HepG2 (cell line): ENCODE measurements around the gene RILP. TPM values are rescaled to one million over a fixed set of nuclear protein-coding genes. Genes with fewer than 3 reads are reported as not detected.

ENCODE experiments used
- ATAD3A ChIP-seq: sonication (generic); formaldehyde crosslinking; IDR thresholded peaks from 2 replicates; pipeline ENCODE4 v1.4.0; 2020; ENCODE audit warnings: missing genetic modification reagents
- ATRX ChIP-seq: sonication (generic); formaldehyde crosslinking; IDR thresholded peaks from 2 replicates; pipeline ENCODE4 v1.4.0; 2020; ENCODE audit warnings: missing genetic modification reagents, borderline replicate concordance
- CHCHD3 ChIP-seq: sonication (generic); formaldehyde crosslinking; IDR thresholded peaks from 2 replicates; pipeline ENCODE4 v1.8.0; 2022; ENCODE audit warnings: mild to moderate bottlenecking, missing genetic modification reagents, moderate library complexity
- ELF4 ChIP-seq: sonication (generic); formaldehyde crosslinking; IDR thresholded peaks from 2 replicates; pipeline ENCODE4 v1.5.0; 2020; ENCODE audit warnings: missing genetic modification reagents, mild to moderate bottlenecking, moderate library complexity, borderline replicate concordance
- FOXA3 ChIP-seq: IDR thresholded peaks from 2 replicates; pipeline ENCODE4 v1.6.1; 2016; ENCODE audit warnings: missing genetic modification reagents, missing compliant biosample characterization
- FOXK2 ChIP-seq: fragments of 450-650 bp; IDR thresholded peaks from 2 replicates; pipeline ENCODE4 v1.6.1; 2016
- GATA4 ChIP-seq: sonication (generic); IDR thresholded peaks from 2 replicates; pipeline ENCODE4 v1.6.1; 2016; ENCODE audit warnings: antibody characterized with exemption, low read depth, borderline replicate concordance
- IRF2 ChIP-seq: IDR thresholded peaks from 2 replicates; pipeline ENCODE4 v1.6.1; 2018; ENCODE audit warnings: missing genetic modification reagents, missing compliant biosample characterization
- KLF16 ChIP-seq, 2 experiments: sonication (generic) in 1 of 2; formaldehyde crosslinking in 1 of 2; IDR thresholded peaks; 2 replicates each; pipeline versions ENCODE4 v1.6.1 to v1.8.0; 2016 to 2023; ENCODE audit warnings: missing genetic modification reagents in 2 of 2, missing compliant biosample characterization in 1 of 2
- KLF6 ChIP-seq: IDR thresholded peaks from 2 replicates; pipeline ENCODE4 v1.8.0; 2016; ENCODE audit warnings: missing biosample characterization, missing genetic modification reagents
- LRRFIP1 ChIP-seq: sonication (generic); formaldehyde crosslinking; conservative IDR thresholded peaks from 2 replicates; pipeline ENCODE4 v1.4.0; 2020; ENCODE audit warnings: missing genetic modification reagents
- MEF2D ChIP-seq: sonication (generic); formaldehyde crosslinking; IDR thresholded peaks from 2 replicates; pipeline ENCODE4 v1.5.1; 2020; ENCODE audit warnings: mild to moderate bottlenecking, missing genetic modification reagents
- MLX ChIP-seq: IDR thresholded peaks from 2 replicates; pipeline ENCODE4 v1.6.1; 2016
- NR1H2 ChIP-seq: sonication (generic); formaldehyde crosslinking; IDR thresholded peaks from 2 replicates; pipeline ENCODE4 v1.8.1; 2022; ENCODE audit warnings: low read depth, missing genetic modification reagents, borderline replicate concordance
- TBX2 ChIP-seq: sonication (generic); formaldehyde crosslinking; IDR thresholded peaks from 2 replicates; pipeline ENCODE4 v1.5.0; 2020; ENCODE audit warnings: missing genetic modification reagents, mild to moderate bottlenecking, borderline replicate concordance
- ZFP1 ChIP-seq: IDR thresholded peaks from 2 replicates; pipeline ENCODE4 v1.6.1; 2016
- ZNF333 ChIP-seq: sonication (generic); formaldehyde crosslinking; IDR thresholded peaks from 2 replicates; pipeline ENCODE4 v1.4.0; 2020; ENCODE audit warnings: mild to moderate bottlenecking, missing genetic modification reagents, borderline replicate concordance
- ZNF563 ChIP-seq: sonication (generic); formaldehyde crosslinking; IDR thresholded peaks from 2 replicates; pipeline ENCODE4 v1.8.0; 2022; ENCODE audit warnings: mild to moderate bottlenecking, moderate library complexity, missing genetic modification reagents
- ZNF674 ChIP-seq: sonication (generic); formaldehyde crosslinking; IDR thresholded peaks from 2 replicates; pipeline ENCODE4 v1.5.0; 2020; ENCODE audit warnings: low read depth, mild to moderate bottlenecking, missing genetic modification reagents
- ZNF768 ChIP-seq: sonication (generic); formaldehyde crosslinking; IDR thresholded peaks from 2 replicates; pipeline ENCODE4 v1.4.0; 2020; ENCODE audit warnings: missing genetic modification reagents
- ZSCAN31 ChIP-seq: sonication (generic); formaldehyde crosslinking; IDR thresholded peaks from 2 replicates; pipeline ENCODE4 v1.5.0; 2020; ENCODE audit warnings: low read depth, mild to moderate bottlenecking, missing genetic modification reagents
- polyA plus RNA-seq, 8 experiments: library from polyadenylated mRNA; depleted of rRNA in 3 of 8; stranded (reverse) in 7 of 8; unstranded in 1 of 8; fragments of >200 nt; fragmentation: Illumina TruSeq in 4 of 8; extraction: Trizol in 4 of 8; gene quantifications; 2 replicates each; pipeline versions ENCODE4 v1.2.1 to v1.2.3, GENCODE V29; 2011 to 2016; ENCODE audit warnings: low read depth in 4 of 8, missing spikeins in 1 of 8, mixed read lengths in 1 of 8; ENCODE audit not compliant: insufficient read depth in 1 of 8
- total RNA-seq, 5 experiments: library from RNA; depleted of rRNA; stranded (reverse); fragments of >200 nt; fragmentation: Illumina TruSeq; extraction: Trizol; gene quantifications; 2 replicates each; pipeline ENCODE4 v1.2.3, GENCODE V29; 2016; ENCODE audit warnings: low read depth in 1 of 5
- TF ChIP-seq, protein P1 (sequence below): sonication (generic); formaldehyde crosslinking; conservative IDR thresholded peaks from 2 replicates; pipeline ENCODE4 v1.4.0; 2020; ENCODE audit warnings: missing genetic modification reagents
- TF ChIP-seq, protein P2 (sequence below): IDR thresholded peaks from 2 replicates; pipeline ENCODE4 v1.6.1; 2016; ENCODE audit warnings: mild to moderate bottlenecking
- TF ChIP-seq, protein P3 (sequence below): sonication (generic); formaldehyde crosslinking; IDR thresholded peaks from 2 replicates; pipeline ENCODE4 v1.8.1; 2023; ENCODE audit warnings: mild to moderate bottlenecking, missing genetic modification reagents, borderline replicate concordance

RILP gene
- total and polyA plus RNA-seq, 2 of the 13 experiments (the other 11 are each of a cell fraction or from before 2014, with no cell fraction given), result 6.6 to 8.1 TPM

- TF ChIP-seq ATRX, result no peak
- peak; percentile 57; the same call in 1 of the 2 replicates for TF ChIP-seq IRF2 (CRISPR knock-in tag)
- peak; percentile 51; the same call in 1 of the 2 replicates for TF ChIP-seq MEF2D (CRISPR knock-in tag)
- TF ChIP-seq GATA4, result no peak
- no peak for TF ChIP-seq NR1H2 (CRISPR knock-in tag)
- TF ChIP-seq TBX2 (CRISPR knock-in tag), result peak; percentile 42; the same call in 1 of the 2 replicates
- TF ChIP-seq, protein P1, sequence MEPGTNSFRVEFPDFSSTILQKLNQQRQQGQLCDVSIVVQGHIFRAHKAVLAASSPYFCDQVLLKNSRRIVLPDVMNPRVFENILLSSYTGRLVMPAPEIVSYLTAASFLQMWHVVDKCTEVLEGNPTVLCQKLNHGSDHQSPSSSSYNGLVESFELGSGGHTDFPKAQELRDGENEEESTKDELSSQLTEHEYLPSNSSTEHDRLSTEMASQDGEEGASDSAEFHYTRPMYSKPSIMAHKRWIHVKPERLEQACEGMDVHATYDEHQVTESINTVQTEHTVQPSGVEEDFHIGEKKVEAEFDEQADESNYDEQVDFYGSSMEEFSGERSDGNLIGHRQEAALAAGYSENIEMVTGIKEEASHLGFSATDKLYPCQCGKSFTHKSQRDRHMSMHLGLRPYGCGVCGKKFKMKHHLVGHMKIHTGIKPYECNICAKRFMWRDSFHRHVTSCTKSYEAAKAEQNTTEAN (CRISPR knock-in tag), result peak; percentile 81; the same call in 1 of the 2 replicates
- no peak for TF ChIP-seq LRRFIP1 (CRISPR knock-in tag)
- no peak for TF ChIP-seq KLF6 (CRISPR knock-in tag)
- peak; percentile 66; the same call in 1 of the 2 replicates for TF ChIP-seq MLX (CRISPR knock-in tag)
- TF ChIP-seq ZNF768 (CRISPR knock-in tag), result peak; percentile 58; the same call in 1 of the 2 replicates
- TF ChIP-seq ZNF333 (CRISPR knock-in tag), result 0 out of 2 replicates have a peak, but pooled peaks have one; percentile 1
- TF ChIP-seq ZNF674 (CRISPR knock-in tag), result no peak
- no peak for TF ChIP-seq CHCHD3 (CRISPR knock-in tag)
- TF ChIP-seq KLF16 (CRISPR knock-in tag; IDR thresholded peaks at IDR 0.05), result 0 out of 4 replicates have a peak, but pooled peaks of 1 of the 2 experiments have one; percentile 29
- TF ChIP-seq, protein P2, sequence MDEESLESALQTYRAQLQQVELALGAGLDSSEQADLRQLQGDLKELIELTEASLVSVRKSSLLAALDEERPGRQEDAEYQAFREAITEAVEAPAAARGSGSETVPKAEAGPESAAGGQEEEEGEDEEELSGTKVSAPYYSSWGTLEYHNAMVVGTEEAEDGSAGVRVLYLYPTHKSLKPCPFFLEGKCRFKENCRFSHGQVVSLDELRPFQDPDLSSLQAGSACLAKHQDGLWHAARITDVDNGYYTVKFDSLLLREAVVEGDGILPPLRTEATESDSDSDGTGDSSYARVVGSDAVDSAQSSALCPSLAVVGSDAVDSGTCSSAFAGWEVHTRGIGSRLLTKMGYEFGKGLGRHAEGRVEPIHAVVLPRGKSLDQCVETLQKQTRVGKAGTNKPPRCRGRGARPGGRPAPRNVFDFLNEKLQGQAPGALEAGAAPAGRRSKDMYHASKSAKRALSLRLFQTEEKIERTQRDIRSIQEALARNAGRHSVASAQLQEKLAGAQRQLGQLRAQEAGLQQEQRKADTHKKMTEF (CRISPR knock-in tag), result 0 out of 2 replicates have a peak, but pooled peaks have one; percentile 31
- TF ChIP-seq ATAD3A (CRISPR knock-in tag), result no peak
- TF ChIP-seq FOXA3 (CRISPR knock-in tag), result peak; percentile 69
- no peak for TF ChIP-seq ZFP1 (CRISPR knock-in tag)
- TF ChIP-seq, protein P3, sequence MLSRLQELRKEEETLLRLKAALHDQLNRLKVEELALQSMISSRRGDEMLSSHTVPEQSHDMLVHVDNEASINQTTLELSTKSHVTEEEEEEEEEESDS, result no peak
- 0 out of 2 replicates have a peak, but pooled peaks have one; percentile 41 for TF ChIP-seq ZSCAN31 (CRISPR knock-in tag)
- TF ChIP-seq ZNF563, result peak; percentile 52; the same call in 1 of the 2 replicates
- TF ChIP-seq FOXK2, result no peak
- TF ChIP-seq ELF4 (CRISPR knock-in tag), result no peak
Observed at GRCh38 chr17:1606352-1606985, 43.2 kb downstream of the RILP start (continued).
